Chondrocyte (in vitro differentiated cells): Measurements from ENCODE around the gene RASSF10. TPM values are rescaled to one million over a fixed set of nuclear protein-coding genes. Genes with fewer than 3 reads are reported as not detected.
A peak's percentile ranks its signal among the peaks of the same experiment; 100 is the strongest.

ENCODE experiments used
- DNase-seq: peaks from one replicate; pipeline ENCODE4 v3.0.0; 2021; ENCODE audit warnings: mixed read lengths, low spot score
- H3K27ac Mint-ChIP-seq: one replicate; pipeline ENCODE4 v1.8.0; 2021; ENCODE audit warnings: mild to moderate bottlenecking, moderate library complexity, mixed read lengths; ENCODE audit not compliant: unreplicated experiment
- H3K27me3 Mint-ChIP-seq: 2 replicates; pipeline ENCODE4 v1.8.0; 2021; ENCODE audit warnings: low read depth, mixed read lengths
- H3K36me3 Mint-ChIP-seq: 2 replicates; pipeline ENCODE4 v1.8.0; 2021; ENCODE audit warnings: low read depth, mixed read lengths
- H3K4me1 Mint-ChIP-seq: 2 replicates; pipeline ENCODE4 v1.8.0; 2021; ENCODE audit warnings: low read depth, mild to moderate bottlenecking, mixed read lengths
- H3K4me3 Mint-ChIP-seq: one replicate; pipeline ENCODE4 v1.8.0; 2021; ENCODE audit warnings: mild to moderate bottlenecking, moderate library complexity, mixed read lengths; ENCODE audit not compliant: unreplicated experiment
- H3K9me3 Mint-ChIP-seq: 2 replicates; pipeline ENCODE4 v1.8.0; 2021; ENCODE audit warnings: low read depth, mixed read lengths
- long read RNA-seq: library from polyadenylated mRNA; stranded (forward); transcript quantifications from one replicate; pipeline ENCODE4 v2.0.0, GENCODE V29; 2021
- total RNA-seq: library from RNA; stranded (reverse); gene quantifications from 3 replicates; pipeline ENCODE4 v1.2.1, GENCODE V29; 2021
- TF ChIP-seq, protein P1 (sequence below): fragments of 200-600 bp; sonication (generic); IDR thresholded peaks from 2 replicates; pipeline ENCODE4 v1.5.0; 2021; ENCODE audit warnings: antibody characterized with exemption, mild to moderate bottlenecking, moderate library complexity

RASSF10 gene
- total RNA-seq = not detected in 3 replicates
- long read RNA-seq = 0 reads

DNA sequence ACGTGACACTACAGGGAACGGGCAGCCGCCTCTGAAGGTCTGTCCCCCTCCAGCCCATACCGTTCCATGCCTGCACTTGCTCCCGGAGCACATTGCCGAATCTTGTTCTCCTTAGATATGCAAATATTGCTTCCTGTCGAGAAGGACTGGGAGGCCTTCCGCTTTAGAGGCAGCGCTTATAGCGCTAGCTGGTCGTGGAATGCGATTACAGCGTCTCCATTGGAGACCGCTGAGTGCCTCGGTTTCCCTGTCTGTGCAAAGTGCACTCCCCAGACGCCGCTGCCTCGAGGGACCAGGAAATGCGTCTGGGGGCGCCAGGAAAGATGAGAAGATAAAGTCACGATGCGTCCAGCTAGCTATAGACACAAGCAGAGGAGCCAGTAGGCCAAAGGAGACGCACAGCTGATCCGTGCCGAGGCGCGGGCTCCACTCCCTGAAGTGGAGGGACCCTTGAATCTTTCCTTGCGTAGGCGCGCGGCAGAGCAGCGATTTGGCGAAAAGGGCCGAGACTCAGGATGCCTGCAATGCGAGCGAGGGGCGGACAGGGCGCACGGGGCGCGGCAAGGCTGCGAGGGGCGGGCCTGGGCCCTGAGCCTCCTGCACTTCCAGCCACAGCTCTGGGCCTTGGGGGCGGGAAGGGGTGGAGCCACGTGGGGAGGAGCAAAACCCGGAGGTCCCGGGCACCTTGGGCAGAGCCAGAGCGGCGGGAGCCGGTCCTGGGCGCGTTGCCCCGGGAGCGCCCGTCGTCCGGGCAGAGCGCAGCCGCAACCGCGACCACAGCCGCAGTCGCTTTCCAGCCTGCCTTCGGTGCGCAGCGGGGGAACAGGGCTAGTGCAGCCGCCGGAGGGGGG, at the start of gene RASSF10:
TSS of gene RASSF10 (plus strand) at position 692 of the 851 bp plus-strand sequence. CDS start 261 bp downstream, outside the sequence.
- TF ChIP-seq, protein P1, sequence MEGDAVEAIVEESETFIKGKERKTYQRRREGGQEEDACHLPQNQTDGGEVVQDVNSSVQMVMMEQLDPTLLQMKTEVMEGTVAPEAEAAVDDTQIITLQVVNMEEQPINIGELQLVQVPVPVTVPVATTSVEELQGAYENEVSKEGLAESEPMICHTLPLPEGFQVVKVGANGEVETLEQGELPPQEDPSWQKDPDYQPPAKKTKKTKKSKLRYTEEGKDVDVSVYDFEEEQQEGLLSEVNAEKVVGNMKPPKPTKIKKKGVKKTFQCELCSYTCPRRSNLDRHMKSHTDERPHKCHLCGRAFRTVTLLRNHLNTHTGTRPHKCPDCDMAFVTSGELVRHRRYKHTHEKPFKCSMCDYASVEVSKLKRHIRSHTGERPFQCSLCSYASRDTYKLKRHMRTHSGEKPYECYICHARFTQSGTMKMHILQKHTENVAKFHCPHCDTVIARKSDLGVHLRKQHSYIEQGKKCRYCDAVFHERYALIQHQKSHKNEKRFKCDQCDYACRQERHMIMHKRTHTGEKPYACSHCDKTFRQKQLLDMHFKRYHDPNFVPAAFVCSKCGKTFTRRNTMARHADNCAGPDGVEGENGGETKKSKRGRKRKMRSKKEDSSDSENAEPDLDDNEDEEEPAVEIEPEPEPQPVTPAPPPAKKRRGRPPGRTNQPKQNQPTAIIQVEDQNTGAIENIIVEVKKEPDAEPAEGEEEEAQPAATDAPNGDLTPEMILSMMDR = no peak
- no peak for DNase-seq
- H3K4me1 Mint-ChIP-seq = peaks cover 13% of the 10 kb centered on the region
- H3K9me3 Mint-ChIP-seq = no peaks in the 10 kb centered on the region
- no peak within 1 kb of the TSS for H3K27ac Mint-ChIP-seq
- peak within 1 kb of the TSS; percentile 71 for H3K4me3 Mint-ChIP-seq
- H3K36me3 Mint-ChIP-seq = no peaks in the 10 kb centered on the region
- H3K27me3 Mint-ChIP-seq = peaks cover 76% of the 10 kb centered on the region

DNA sequence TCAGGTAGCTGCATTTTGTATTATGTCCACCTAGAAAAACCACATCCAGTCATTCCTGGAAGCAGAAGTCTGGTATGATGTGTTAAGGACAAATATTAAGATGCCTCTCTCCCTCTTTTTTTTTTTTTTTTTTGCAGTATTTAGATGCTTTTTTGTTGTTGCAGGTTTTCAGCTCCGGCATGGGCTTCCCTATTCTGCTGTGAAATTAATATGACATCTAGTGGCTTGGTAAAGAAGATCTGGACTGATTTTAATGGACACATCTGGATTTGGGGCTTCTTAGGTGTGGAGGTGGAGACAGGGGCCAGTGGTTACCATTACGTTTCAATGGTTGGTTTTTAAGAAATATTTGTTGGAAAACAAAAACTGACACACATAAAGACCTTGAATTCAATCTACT, 47.5 kb upstream of the RASSF10 start:
- TF ChIP-seq, protein P1 = peak; percentile 66

DNA sequence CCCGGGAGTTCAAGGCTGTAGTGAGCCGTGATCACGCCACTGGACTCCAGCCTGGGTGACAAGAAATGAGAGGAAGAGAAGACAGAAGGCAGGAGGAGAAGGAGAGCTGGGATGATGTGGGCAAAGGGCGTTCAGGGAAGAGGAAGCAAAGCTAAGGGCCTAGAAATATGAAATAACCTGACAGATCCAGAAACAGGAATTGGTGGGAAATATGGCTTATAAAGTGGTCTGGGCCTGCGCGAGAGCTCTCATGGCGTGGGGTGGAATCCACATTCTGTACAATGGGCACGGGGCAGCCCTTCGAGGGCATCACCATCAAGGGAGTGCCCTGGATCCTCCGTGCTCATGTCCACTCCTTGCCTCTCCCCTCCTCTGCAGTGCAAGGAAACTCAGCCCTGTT, 46.8 kb upstream of the RASSF10 start:
- TF ChIP-seq, protein P1 = no peak
- H3K4me1 Mint-ChIP-seq = no peaks in the 10 kb centered on the region
- DNase-seq = no peak
- no peak overlapping the region for H3K27ac Mint-ChIP-seq
- no peak overlapping the region for H3K4me3 Mint-ChIP-seq
- peaks cover 10% of the 10 kb centered on the region for H3K27me3 Mint-ChIP-seq
- no peaks in the 10 kb centered on the region for H3K9me3 Mint-ChIP-seq
- no peaks in the 10 kb centered on the region for H3K36me3 Mint-ChIP-seq

More for the DNA sequence above, 47.5 kb upstream of the RASSF10 start:
- H3K27me3 Mint-ChIP-seq = peaks cover 10% of the 10 kb centered on the region
- no peaks in the 10 kb centered on the region for H3K36me3 Mint-ChIP-seq
- no peaks in the 10 kb centered on the region for H3K4me1 Mint-ChIP-seq
- no peak overlapping the region for H3K27ac Mint-ChIP-seq
- H3K4me3 Mint-ChIP-seq = no peak overlapping the region
- no peak for DNase-seq
- H3K9me3 Mint-ChIP-seq = no peaks in the 10 kb centered on the region

DNA sequence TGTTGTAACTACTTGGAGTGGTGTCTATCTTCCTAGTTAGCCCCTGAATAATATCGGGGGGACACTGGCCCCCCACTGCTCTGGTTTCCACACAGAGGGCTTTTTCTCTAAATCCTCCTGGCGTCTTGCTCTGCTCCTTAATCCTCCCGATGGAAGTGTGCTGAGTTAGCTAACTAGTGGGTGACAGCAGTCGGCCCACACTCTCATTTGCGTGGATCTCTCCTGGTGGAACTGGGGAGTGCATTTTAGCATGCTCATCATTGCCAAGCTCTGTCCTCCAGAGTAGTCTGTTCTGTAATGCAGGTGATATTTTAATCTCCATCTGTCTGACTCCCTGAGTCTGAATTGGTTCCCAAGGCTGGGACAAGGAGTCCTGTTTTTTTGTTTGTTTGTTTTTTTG, 46.1 kb upstream of the RASSF10 start:
- Mint-ChIP-seq H3K36me3 (no peaks in the 10 kb centered on the region), H3K27me3 (peaks cover 10% of the 10 kb centered on the region), H3K9me3 (no peaks in the 10 kb centered on the region), H3K27ac (no peak overlapping the region), H3K4me3 (no peak overlapping the region), H3K4me1 (no peaks in the 10 kb centered on the region)
- TF ChIP-seq, protein P1 = no peak
- DNase-seq = no peak

DNA sequence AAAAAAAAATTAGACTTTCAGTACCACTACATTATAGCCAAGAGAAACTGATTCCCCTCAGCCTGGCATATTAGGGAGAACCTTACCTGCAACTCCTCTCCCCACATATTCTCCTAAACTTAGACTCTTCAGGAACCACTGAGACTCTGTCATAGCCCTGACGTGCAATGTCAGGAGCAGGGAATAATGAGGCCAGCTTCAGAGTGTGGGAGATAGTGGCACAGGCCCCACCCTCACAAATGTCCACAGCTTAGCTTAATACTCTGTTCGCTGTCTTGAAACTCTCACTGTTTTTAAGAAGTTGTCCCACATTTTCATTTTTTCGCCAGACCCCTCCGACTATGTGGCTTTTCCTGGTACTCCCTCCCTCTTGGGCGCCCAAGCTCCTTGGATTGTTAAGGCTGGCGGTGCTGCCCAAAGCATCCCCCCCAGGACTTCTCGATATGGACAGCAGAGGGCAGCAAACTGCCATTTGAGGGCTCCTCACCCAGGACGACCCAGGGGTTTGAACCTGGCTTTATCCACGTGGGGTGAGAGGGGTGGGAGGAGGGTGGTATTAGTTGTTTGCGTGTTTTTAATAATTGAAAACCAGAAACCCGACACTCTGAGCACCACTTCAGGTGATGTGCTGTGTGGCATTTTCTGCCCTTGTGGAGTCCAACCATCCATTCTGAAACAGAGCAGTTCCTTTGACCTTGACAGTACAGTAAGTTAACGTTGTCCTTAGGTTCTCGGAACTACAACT, 45.2 kb upstream of the RASSF10 start:
- peaks cover 10% of the 10 kb centered on the region for H3K27me3 Mint-ChIP-seq
- H3K4me3 Mint-ChIP-seq = no peak overlapping the region
- no peaks in the 10 kb centered on the region for H3K9me3 Mint-ChIP-seq
- H3K27ac Mint-ChIP-seq = no peak overlapping the region
- TF ChIP-seq, protein P1 = peak; percentile 99
- no peak for DNase-seq
- no peaks in the 10 kb centered on the region for H3K4me1 Mint-ChIP-seq
- H3K36me3 Mint-ChIP-seq = no peaks in the 10 kb centered on the region
